ENCODE data around the gene GNG14. TPM values are rescaled to one million over a fixed set of nuclear protein-coding genes. Genes with fewer than 3 reads are reported as not detected.
A peak's percentile ranks its signal among the peaks of the same experiment; 100 is the strongest.

The GNG14 gene
- total and polyA plus RNA-seq, 2 of the 4 experiments (the other 2 are of a cell fraction): not detected

DNA sequence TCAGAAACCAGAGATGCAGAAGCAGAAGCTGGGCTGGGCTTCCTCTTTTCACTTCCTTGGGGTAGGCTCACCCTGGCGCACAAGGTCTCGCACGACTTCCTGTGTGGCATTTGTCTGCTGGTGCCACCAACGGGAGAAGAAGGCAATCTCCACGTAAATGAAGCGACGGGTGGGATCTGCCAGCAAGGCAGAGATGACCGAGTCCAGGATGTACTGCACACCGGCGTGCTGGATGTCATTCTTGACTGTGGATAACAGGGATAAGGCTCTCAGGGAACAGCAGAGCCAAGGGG, 22.6 kb upstream of the GNG14 start:
- H2BK20ac ChIP-seq (ENCODE audit: low read depth, low read length): no peak overlapping the region
- no peak overlapping the region for H2BK5ac ChIP-seq (ENCODE audit: low read depth, low read length, poor library complexity, severe bottlenecking)
- H4K91ac ChIP-seq (ENCODE audit: insufficient read depth, low read depth, low read length): no peak overlapping the region
- H3K27me3 ChIP-seq (ENCODE audit: control insufficient read depth, insufficient read depth, low read length): no peaks in the 10 kb centered on the region
- DNase-seq (no peak), ATAC-seq (ENCODE audit: low read depth) (no peak)
- no peak overlapping the region for H3K14ac ChIP-seq (replicated peaks; ENCODE audit: low read depth, low read length)
- in situ Hi-C loops (cut with MboI; ENCODE audit: low sequenced_read_pairs): no loop called here
- no peak overlapping the region for H3K4me2 ChIP-seq (ENCODE audit: low read depth, low read length)
- no peak overlapping the region for H3K4me3 ChIP-seq (ENCODE audit: insufficient read depth, low read depth, low read length)
- BruUV-seq (replicated peaks): no TSS peak
- H3K18ac ChIP-seq (ENCODE audit: low read depth, low read length): no peak overlapping the region
- H3K36me3 ChIP-seq (ENCODE audit: control insufficient read depth, insufficient read depth, low read length): peaks cover 23% of the 10 kb centered on the region
- ChIA-PET CTCF (no interaction called here), POLR2A (ENCODE audit: unreplicated experiment) (no interaction called here)
- no peak overlapping the region for H3K9ac ChIP-seq (ENCODE audit: low read depth, low read length)
- TF ChIP-seq MAZ (IDR thresholded peaks at IDR 0.05; ENCODE audit: borderline replicate concordance, low read depth, low read length): no peak
- TF ChIP-seq BHLHE40 (IDR thresholded peaks at IDR 0.05; ENCODE audit: low read depth, low read length): no peak
- TF ChIP-seq, protein P1, sequence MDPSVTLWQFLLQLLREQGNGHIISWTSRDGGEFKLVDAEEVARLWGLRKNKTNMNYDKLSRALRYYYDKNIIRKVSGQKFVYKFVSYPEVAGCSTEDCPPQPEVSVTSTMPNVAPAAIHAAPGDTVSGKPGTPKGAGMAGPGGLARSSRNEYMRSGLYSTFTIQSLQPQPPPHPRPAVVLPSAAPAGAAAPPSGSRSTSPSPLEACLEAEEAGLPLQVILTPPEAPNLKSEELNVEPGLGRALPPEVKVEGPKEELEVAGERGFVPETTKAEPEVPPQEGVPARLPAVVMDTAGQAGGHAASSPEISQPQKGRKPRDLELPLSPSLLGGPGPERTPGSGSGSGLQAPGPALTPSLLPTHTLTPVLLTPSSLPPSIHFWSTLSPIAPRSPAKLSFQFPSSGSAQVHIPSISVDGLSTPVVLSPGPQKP (IDR thresholded peaks at IDR 0.05; ENCODE audit: borderline replicate concordance, low read depth, low read length): no peak
- no peak for TF ChIP-seq CEBPB (IDR thresholded peaks at IDR 0.05; ENCODE audit: low read depth, low read length)
- TF ChIP-seq, protein P2, sequence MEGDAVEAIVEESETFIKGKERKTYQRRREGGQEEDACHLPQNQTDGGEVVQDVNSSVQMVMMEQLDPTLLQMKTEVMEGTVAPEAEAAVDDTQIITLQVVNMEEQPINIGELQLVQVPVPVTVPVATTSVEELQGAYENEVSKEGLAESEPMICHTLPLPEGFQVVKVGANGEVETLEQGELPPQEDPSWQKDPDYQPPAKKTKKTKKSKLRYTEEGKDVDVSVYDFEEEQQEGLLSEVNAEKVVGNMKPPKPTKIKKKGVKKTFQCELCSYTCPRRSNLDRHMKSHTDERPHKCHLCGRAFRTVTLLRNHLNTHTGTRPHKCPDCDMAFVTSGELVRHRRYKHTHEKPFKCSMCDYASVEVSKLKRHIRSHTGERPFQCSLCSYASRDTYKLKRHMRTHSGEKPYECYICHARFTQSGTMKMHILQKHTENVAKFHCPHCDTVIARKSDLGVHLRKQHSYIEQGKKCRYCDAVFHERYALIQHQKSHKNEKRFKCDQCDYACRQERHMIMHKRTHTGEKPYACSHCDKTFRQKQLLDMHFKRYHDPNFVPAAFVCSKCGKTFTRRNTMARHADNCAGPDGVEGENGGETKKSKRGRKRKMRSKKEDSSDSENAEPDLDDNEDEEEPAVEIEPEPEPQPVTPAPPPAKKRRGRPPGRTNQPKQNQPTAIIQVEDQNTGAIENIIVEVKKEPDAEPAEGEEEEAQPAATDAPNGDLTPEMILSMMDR (conservative IDR thresholded peaks at IDR 0.05; ENCODE audit: low read depth, low read length): no peak
- no peak for TF ChIP-seq MAFK (IDR thresholded peaks at IDR 0.05; ENCODE audit: low read depth, low read length)
- TF ChIP-seq RFX5 (IDR thresholded peaks at IDR 0.05; ENCODE audit: low read depth, low read length): no peak
- TF ChIP-seq CHD1 (IDR thresholded peaks at IDR 0.05; ENCODE audit: low read depth, low read length): no peak
- TF ChIP-seq NFE2L2 (IDR thresholded peaks at IDR 0.05; ENCODE audit: low read depth, low read length): no peak
- no peak for TF ChIP-seq SMC3 (IDR thresholded peaks at IDR 0.05; ENCODE audit: low read depth, low read length)
- no peak overlapping the region for H3K4ac ChIP-seq (ENCODE audit: low read depth, low read length)
- H2AFZ ChIP-seq (replicated peaks; ENCODE audit: low read length, poor library complexity): no peak overlapping the region
- H2AK5ac ChIP-seq (ENCODE audit: low read depth, low read length): no peak overlapping the region
- 0 out of 2 replicates have a peak, but pooled peaks cover 13% of the 10 kb centered on the region for H3K9me1 ChIP-seq (ENCODE audit: insufficient read depth, low read length)
- H3K9me3 ChIP-seq (ENCODE audit: control insufficient read depth, insufficient read depth, low read length): no peaks in the 10 kb centered on the region
- dilution Hi-C loops (cut with HindIII; ENCODE audit: low sequenced_read_pairs, unreplicated experiment): no loop called here
- no peaks in the 10 kb centered on the region for H4K20me1 ChIP-seq (ENCODE audit: insufficient read depth, low read length)
- intact Hi-C loops (cut with micrococcal nuclease): no loop called here
- 96% methylated on average over 8 of the region's 10 CpGs; no CpG with 5 or more reads in 1 of the 2 experiments for WGBS, 2 experiments (ENCODE audit: extremely low coverage in 2 of 2, insufficient read length in 1 of 2)
- no peak overlapping the region for H2BK15ac ChIP-seq (ENCODE audit: low read depth, low read length)
- H2AK9ac ChIP-seq (replicated peaks; ENCODE audit: low read depth, low read length, poor library complexity): peak overlapping the region; percentile 79
- no peak overlapping the region for H3K23ac ChIP-seq (ENCODE audit: low read depth, low read length)
- H3K4me1 ChIP-seq (ENCODE audit: control insufficient read depth, insufficient read depth, low read length): peaks cover 11% of the 10 kb centered on the region
- no peak overlapping the region for H2BK120ac ChIP-seq (ENCODE audit: low read depth, low read length)
- no peak overlapping the region for H3K27ac ChIP-seq (ENCODE audit: insufficient read depth, low read length)
- H4K5ac ChIP-seq (ENCODE audit: low read depth, low read length): no peak overlapping the region
- H4K8ac ChIP-seq (ENCODE audit: low read depth in 2 of 2, low read length in 2 of 2): no peak overlapping the region
- H3K56ac ChIP-seq (ENCODE audit: extremely low read depth, insufficient read depth, low read length): no peak overlapping the region
- peaks cover 33 to 56% of the 10 kb centered on the region in 2 experiments for H3K79me1 ChIP-seq (ENCODE audit: low read depth in 1 of 2, low read length in 2 of 2)

All from IMR-90 (cell line).